Activated T-helper 1 cell treated with anti-CD3 and anti-CD28 coated beads, Interleukin-12 subunit alpha, Interleukin-12 subunit beta, Interleukin-2, Interleukin-4 antibody, amounts not matched to agents 30 ng/mL and 10 ng/mL and 1 ng/mL, durations not matched to agents 14 hours and 24 hours and 36 hours (primary cell): ENCODE data around the gene C10orf95. TPM values are rescaled to one million over a fixed set of nuclear protein-coding genes. Genes with fewer than 3 reads are reported as not detected.

ENCODE experiments used
- total RNA-seq: library from RNA; stranded (reverse); gene quantifications from 2 replicates; pipeline ENCODE4 v1.2.3, GENCODE V29; 2022

C10orf95 gene
- total RNA-seq, 1 donor from 2014 or later: 0.29 TPM

Other genes with a start within 250 kb of the C10orf95 start
- gene ELOVL3, start 225.2 kb downstream of the C10orf95 start, total RNA-seq: 0.18 TPM in 1 of 2 replicates, not detected in the other
- 0.17 and 0.44 TPM in 2 replicates for gene PITX3, start 210.0 kb downstream of the C10orf95 start, total RNA-seq
- gene GBF1, start 206.0 kb downstream of the C10orf95 start, total RNA-seq: 46.7 TPM in 2 replicates
- 307 and 322 TPM in 2 replicates for gene NFKB2, start 55.8 kb downstream of the C10orf95 start, total RNA-seq
- 9.9 and 10.6 TPM in 2 replicates for gene PSD, start 32.8 kb downstream of the C10orf95 start, total RNA-seq
- 14.5 and 18.5 TPM in 2 replicates for gene FBXL15, start 30.7 kb downstream of the C10orf95 start, total RNA-seq
- 59.0 and 59.4 TPM in 2 replicates for gene CUEDC2, start 19.0 kb downstream of the C10orf95 start, total RNA-seq
- gene ACTR1A, start 51.2 kb upstream of the C10orf95 start, total RNA-seq: 61.0 and 66.1 TPM in 2 replicates
- gene SUFU, start 52.4 kb upstream of the C10orf95 start, total RNA-seq: 9.3 and 11.6 TPM in 2 replicates
- 108 and 111 TPM in 2 replicates for gene TRIM8, start 192.9 kb upstream of the C10orf95 start, total RNA-seq